GM18873 (cell line): ENCODE data around the gene SPATA17.
"Not testable (repeated sequence)": the region's sequence is repeated elsewhere in the genome, so short reads cannot be mapped to it uniquely, and the experiment has no call there.

ENCODE experiments used
- ATAC-seq: cut with Tn5 transposase; IDR thresholded peaks from one replicate; pipeline ENCODE4 v1.9.1; 2021; ENCODE audit warnings: mild to moderate bottlenecking, moderate library complexity, moderate number of reproducible peaks; ENCODE audit not compliant: unreplicated experiment, low FRiP score

The SPATA17 gene

GRCh38 chr1:217674028-217674729, 43.0 kb downstream of the SPATA17 start:
- ATAC-seq, result no peak

DNA sequence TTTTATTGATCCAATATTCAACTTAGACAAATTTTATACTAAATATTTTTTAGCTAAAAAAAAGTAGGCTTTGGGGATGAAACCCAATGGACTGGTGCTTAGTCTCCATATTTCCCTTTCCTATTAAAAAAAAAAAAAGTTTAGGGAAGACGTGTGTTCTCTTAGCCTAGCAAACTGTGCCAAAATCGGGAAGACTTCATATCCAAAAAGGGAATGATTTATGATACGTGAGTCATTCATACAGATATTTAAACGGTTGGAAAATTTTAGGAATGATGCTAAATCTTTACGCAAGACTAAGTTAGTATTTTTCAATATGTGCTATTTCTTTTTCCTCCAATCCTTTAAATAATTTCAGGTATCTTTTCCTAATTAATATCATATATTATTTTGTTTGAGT, 50.7 kb downstream of the SPATA17 start:
- no peak for ATAC-seq

DNA sequence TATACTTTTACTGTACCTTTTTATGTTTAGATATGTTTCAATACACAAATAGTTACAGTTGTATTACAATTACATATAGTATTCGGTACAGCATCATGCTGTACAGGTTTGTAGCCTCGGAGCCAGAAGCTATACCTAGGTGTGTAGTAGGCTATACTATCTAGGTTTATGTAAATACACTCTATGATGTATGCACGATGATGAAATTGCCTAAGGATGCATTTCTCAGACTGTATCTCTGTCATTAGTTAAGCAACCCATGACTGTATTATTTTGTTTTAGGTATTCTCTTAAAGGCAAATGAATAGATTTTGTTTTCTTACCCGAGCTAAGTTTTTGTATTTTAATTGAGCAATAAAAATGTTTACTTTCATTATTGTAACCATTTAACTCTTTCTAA, 56.4 kb downstream of the SPATA17 start:
- ATAC-seq, result no peak

DNA sequence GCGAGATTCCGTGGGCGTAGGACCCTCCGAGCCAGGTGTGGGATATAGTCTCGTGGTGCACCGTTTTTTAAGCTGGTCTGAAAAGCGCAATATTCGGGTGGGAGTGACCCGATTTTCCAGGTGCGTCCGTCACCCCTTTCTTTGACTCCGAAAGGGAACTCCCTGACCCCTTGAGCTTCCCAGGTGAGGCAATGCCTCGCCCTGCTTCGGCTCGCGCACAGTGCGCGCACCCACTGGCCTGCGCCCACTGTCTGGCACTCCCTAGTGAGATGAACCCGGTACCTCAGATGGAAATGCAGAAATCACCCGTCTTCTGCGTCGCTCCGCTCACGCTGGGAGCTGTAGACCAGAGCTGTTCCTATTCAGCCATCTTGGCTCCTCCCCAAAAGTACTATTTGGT, 65.0 kb downstream of the SPATA17 start:
- not testable (repeated sequence) for ATAC-seq

GRCh38 chr1:217703326-217703725, 72.2 kb downstream of the SPATA17 start:
- no peak for ATAC-seq

DNA sequence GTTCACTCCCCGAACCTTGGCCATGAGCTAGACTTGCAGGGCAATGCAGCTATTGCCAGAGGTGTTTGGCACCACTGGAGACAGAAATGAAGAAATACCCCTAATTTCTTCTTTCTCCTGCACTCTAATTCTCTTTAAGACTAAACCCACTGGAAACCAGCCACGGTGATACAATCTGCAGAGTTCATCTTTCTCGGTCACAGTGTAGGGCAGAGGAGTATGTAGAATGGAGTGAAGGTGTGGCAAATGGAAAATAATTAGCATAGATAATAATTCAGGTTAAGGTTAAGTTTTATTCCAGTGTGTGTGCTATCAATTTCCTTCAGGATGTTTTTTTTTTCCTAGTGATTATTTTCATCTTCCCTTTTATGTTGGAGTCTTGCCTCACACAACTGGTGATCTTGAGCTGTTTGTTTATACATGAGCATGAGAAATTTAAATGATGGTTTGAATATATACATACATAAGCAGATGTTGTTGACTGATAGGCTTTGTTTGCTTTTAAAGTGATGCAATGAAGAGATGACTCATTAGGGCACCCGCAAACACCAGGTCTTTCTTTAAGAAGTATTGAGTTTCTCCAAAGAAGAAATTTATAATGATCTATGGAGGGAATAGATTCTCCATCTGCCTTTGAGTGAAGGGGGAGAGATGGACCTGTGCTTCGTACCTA, 81.9 kb downstream of the SPATA17 start:
- ATAC-seq, result no peak

GRCh38 chr1:217715681-217716080, 84.5 kb downstream of the SPATA17 start:
- no peak for ATAC-seq

DNA sequence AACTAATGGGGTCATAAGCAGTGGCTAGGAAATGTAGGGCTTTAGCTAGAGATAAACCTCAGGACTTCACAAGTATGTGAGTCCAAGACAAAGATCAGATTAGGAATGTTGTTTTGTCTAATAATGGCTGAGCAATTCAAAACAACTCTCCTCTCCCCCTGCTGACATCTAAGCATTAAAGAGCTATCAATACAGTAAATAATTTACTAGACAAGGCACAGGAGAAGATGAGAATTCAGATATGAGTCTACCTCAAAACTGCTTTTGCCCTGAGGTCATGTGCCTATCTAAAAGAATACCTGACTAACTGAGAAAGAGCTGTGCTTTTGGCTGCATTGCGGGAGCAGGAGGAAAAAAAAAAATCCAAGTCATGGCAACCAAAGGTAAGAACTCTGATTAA, 86.8 kb downstream of the SPATA17 start:
- no peak for ATAC-seq

- no peak for ATAC-seq
These were observed 87.7 kb downstream of the SPATA17 start for GRCh38 chr1:217718873-217719272.

DNA sequence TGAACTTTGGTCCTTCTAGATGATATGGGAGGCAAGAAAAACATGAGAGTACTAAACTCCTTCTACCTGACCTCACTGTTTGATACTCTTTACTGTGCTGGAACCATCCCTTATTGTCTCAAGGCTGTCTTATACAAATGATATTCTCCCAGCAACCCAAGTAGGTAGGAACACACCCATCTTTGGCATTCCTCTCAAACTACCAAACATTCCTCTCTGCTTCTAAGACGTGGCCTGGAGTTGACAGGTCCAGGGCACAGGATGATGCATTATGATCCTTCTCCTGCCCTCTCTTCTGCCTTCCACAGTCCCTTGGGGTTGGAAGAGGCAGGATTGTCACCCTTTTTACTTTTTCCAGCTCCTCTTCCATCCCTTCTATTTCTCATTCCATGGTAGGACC, 90.5 kb downstream of the SPATA17 start:
- ATAC-seq, result no peak

DNA sequence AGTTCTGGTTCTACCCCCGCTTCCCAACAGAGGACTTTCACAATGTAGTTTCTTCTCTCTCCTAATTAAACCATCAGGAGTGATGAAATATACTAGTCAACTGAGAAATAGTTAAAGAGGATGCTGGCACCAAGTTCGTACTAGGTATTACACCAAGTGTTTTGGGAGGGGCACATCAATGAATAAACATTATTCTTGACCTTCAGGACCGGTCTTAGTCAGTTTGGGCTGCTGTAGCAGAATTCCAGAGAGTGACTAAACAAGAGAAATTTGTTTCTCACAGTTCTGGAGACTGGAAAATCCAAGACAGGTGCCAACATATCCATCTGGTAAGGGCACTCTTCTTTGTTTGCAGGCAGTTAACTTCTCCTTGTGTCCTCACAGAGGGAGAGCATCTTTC, 103.8 kb downstream of the SPATA17 start:
- no peak for ATAC-seq

DNA sequence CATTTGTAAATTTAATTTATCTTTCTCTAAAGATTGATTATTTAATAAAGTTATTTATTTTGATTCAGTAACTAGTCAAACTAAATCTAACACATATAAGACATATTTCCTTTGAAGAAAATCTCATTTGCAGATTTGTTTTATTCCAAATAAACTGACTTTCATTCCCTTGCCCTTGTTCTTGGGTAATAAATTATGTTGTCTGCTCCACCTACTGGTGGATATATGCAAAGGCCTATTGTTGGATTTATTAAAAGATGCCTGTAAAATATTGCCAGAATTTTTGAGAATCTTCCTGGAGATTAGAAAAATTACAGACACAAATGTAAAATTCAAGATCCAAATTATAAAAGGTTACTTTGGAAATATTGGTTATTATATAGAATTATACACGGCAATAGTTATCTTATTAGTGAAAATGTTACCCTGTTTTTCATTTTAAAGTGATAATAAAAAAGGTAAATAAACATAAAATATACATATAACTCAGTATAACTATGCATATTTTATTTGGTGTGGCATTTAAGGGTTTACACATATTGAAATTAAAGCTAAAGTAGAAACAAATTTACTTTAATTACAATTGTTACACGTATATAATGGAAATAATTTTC, 116.1 kb downstream of the SPATA17 start:
- ATAC-seq, result no peak

DNA sequence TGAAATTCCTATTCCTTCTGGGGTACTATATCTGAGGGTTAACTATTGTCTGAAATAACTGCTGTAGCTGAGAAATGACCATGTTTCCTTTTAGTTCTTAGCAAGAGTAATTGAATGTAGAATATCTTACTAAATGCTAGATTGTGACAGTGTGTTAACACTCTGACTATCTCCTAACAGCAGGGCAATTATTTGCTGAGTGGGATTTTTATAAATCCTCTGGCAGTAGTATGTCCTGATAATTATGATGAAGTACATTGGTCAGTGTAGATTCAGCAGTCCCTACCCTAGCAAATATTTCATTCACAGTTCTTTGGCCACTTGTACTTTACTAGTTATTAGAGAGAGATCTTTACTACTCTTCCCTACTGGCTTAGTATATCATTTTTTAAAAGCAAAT, 138.6 kb downstream of the SPATA17 start:
- ATAC-seq, result no peak

DNA sequence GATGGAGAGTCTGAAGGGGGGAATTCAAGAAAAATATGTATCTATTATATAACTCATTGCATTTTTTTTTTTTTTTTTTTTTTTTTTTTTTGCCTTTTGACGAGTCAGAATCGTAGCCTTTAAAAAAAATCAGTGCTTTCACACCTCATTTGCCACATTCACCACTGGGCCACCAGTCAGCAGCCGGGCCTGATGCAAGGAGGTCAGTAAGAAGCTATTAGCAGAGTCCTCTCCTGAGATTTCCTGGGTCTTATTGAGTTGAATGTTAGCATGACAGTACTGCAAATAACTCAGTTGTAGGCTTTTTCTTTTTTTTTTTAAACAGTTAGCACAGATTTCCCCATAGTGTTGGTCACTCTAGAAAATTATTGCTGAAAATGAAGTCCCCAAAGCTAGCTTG, 139.8 kb downstream of the SPATA17 start:
- no peak for ATAC-seq

GRCh38 chr1:217776693-217777092, 145.5 kb downstream of the SPATA17 start:
- ATAC-seq, result no peak

- no peak for ATAC-seq
These were observed 149.9 kb downstream of the SPATA17 start for GRCh38 chr1:217781056-217781455.

DNA sequence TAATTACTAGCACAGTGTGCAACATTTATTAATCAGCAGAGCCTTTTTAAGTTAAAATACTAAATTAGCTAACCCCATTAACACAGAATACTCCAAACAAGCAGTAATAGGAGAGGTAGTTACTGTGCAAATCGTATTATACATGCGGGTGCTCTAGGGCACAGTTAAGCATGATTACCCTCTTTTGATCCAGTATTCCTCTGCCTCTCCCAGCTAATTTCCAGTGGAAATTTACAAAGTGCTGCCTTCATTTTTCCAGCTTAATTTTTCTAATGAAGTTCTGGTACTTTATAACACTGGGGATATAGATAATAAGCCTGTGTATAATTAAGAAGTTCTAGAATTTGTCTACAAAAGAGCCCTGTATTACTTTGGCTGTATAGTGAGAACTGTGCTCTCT, 159.9 kb downstream of the SPATA17 start:
- ATAC-seq, result no peak

DNA sequence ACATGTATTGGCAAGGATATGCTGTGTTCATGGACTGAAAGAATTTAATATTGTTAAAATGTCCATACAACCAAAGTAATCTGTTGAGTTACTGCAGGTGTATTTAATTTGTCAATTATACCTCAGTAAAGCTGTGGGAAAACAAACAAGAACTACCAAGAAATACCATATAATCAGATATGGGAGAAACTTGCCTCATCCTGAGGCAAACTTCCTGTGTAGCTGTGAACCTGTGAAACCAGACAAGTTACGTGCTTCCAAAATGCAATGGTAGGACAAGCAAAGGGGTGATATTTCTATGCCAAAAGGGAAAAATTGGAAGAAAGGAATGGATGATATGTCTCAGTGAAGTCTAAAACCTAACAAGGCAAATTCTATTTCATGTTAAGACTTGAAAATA, 174.6 kb downstream of the SPATA17 start:
- no peak for ATAC-seq

DNA sequence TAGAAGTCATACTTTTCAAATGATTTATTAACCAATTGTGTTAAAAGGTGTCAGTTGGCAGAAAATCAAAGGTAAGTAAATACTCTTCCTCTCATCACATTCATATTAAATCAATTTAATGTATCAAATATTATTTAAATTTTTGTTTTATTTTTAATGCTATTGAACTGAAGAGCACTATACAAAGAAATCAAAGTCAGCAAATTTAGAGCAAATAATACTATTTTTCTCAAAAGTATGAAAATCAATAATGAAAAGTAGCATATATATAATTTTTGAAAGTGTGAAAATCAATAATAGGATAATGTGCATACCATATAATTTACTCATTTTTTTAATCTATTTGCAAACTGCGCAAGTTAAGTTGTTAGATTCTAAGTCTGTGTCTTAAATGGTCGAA, 181.0 kb downstream of the SPATA17 start:
- ATAC-seq, result no peak

DNA sequence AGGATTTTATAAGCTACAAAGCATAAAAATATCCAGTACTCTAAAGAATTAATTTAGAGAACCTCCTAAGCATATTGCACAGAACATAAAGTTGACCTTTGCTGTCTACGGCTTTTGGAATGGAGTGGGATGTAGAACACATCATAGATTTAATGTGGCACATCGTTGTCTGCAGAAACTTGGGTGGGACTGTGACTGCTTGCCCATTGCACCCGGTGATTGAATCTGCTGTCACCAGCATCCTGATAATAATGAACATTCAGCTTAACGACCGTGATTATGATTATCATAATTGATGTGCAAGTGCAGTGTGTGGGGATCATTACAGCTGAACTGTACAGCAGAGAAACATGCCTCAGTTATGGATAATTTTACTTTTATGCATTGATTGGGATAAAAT, 181.9 kb downstream of the SPATA17 start:
- ATAC-seq, result no peak

GRCh38 chr1:217837691-217838090, 206.5 kb downstream of the SPATA17 start:
- no peak for ATAC-seq

- ATAC-seq, result no peak
These were observed 208.0 kb downstream of the SPATA17 start for GRCh38 chr1:217839161-217839560.
